Measurements from ENCODE around the gene RAB40A. TPM values are rescaled to one million over a fixed set of nuclear protein-coding genes. Genes with fewer than 3 reads are reported as not detected.

The RAB40A gene
- total and polyA plus RNA-seq, 10 donors, result 0.12 to 1.6 (median 0.68) TPM; not detected in 1

GRCh38 chrX:103529550-103529949 lies 10.3 kb upstream of the RAB40A start:
- 47 to 76% (median 64%) methylated on average over 3 of the region's 3 CpGs for WGBS, 5 donors
- no peak overlapping the region for H3K27ac ChIP-seq
- H3K4me3 ChIP-seq, result no peak overlapping the region
- H3K9me3 ChIP-seq, result no peaks in the 10 kb centered on the region
- H3K4me1 ChIP-seq, result peaks cover 0 to 11% (median 0%) of the 10 kb centered on the region in 6 donors
- DNase-seq, result no peak
- intact Hi-C loops (cut with DNase I; ENCODE audit: low total_unique reads), result no loop called here
- TF ChIP-seq POLR2AphosphoS5 (IDR thresholded peaks at IDR 0.05), result no peak
- TF ChIP-seq POLR2A (IDR thresholded peaks at IDR 0.05), result no peak
- no peak for TF ChIP-seq CTCF (IDR thresholded peaks at IDR 0.05 in 8 of 11, conservative IDR thresholded peaks at IDR 0.05 in 3 of 11)
- no peaks in the 10 kb centered on the region for H3K36me3 ChIP-seq
- H3K27me3 ChIP-seq (replicated peaks in 1 of 7), result peaks cover 0 to 7% (median 0%) of the 10 kb centered on the region in 7 donors

- intact Hi-C loops (cut with DNase I; ENCODE audit: low total_unique reads), result no loop called here
- no peak for DNase-seq
- Histone ChIP-seq H3K27ac (no peak overlapping the region), H3K36me3 (no peaks in the 10 kb centered on the region), H3K4me3 (no peak overlapping the region), H3K27me3 (replicated peaks in 1 of 7) (peaks cover 0 to 10% (median 0%) of the 10 kb centered on the region in 7 donors), H3K9me3 (no peaks in the 10 kb centered on the region), H3K4me1 (no peaks in the 10 kb centered on the region)
- no peak for TF ChIP-seq CTCF (IDR thresholded peaks at IDR 0.05 in 8 of 11, conservative IDR thresholded peaks at IDR 0.05 in 3 of 11)
- no peak for TF ChIP-seq POLR2AphosphoS5 (IDR thresholded peaks at IDR 0.05)
- TF ChIP-seq POLR2A (IDR thresholded peaks at IDR 0.05), result no peak
- 62 to 96% (median 74%) methylated on average over 2 of the region's 2 CpGs for WGBS, 5 donors
Measured at GRCh38 chrX:103524747-103525146, 5.5 kb upstream of the RAB40A start.

- 59 to 100% (median 93%) methylated on average over 2 of the region's 2 CpGs for WGBS, 5 donors
- no peak for DNase-seq
Measured at GRCh38 chrX:103523605-103524004, 4.3 kb upstream of the RAB40A start.

DNA sequence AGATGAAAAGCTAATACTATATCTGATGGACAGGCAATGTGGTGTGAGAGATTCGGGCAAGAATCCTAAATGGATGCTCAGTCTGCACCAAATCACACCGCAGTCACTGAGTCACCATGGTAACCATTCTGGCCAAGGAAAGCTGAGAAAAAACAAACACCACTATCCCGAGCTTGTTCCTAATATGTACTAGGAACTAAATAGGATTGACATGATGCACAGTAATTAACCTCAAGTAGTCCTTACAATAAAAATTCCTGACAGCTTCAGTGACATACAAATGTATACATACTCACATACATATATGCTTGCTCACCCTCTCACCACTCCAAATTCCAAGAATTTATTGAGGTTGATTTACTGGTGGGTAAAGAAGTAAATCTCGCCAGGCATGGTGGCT lies 1.1 kb upstream of the RAB40A start:
- 58 to 92% (median 76%) methylated on average over 4 of the region's 4 CpGs for WGBS, 5 donors
- no peak for DNase-seq
- TF ChIP-seq POLR2A (IDR thresholded peaks at IDR 0.05), result no peak
- no peak for TF ChIP-seq CTCF (IDR thresholded peaks at IDR 0.05 in 8 of 11, conservative IDR thresholded peaks at IDR 0.05 in 3 of 11)
- no peak for TF ChIP-seq POLR2AphosphoS5 (IDR thresholded peaks at IDR 0.05)
- H3K9me3 ChIP-seq, result no peaks in the 10 kb centered on the region
- intact Hi-C loops (cut with DNase I; ENCODE audit: low total_unique reads), result no loop called here
- no peak overlapping the region for H3K4me3 ChIP-seq
- no peak overlapping the region for H3K27ac ChIP-seq
- H3K4me1 ChIP-seq, result no peaks in the 10 kb centered on the region
- no peaks in the 10 kb centered on the region for H3K36me3 ChIP-seq
- peaks cover 0 to 16% (median 0%) of the 10 kb centered on the region in 7 donors for H3K27me3 ChIP-seq (replicated peaks in 1 of 7)

More at GRCh38 chrX:103523605-103524004, 4.3 kb upstream of the RAB40A start:
- H3K36me3 ChIP-seq, result no peaks in the 10 kb centered on the region
- H3K27ac ChIP-seq, result no peak overlapping the region
- TF ChIP-seq POLR2AphosphoS5 (IDR thresholded peaks at IDR 0.05), result no peak
- no peak for TF ChIP-seq CTCF (IDR thresholded peaks at IDR 0.05 in 8 of 11, conservative IDR thresholded peaks at IDR 0.05 in 3 of 11)
- TF ChIP-seq POLR2A (IDR thresholded peaks at IDR 0.05), result no peak
- no peak overlapping the region for H3K4me3 ChIP-seq
- no peaks in the 10 kb centered on the region for H3K4me1 ChIP-seq
- peaks cover 0 to 10% (median 0%) of the 10 kb centered on the region in 7 donors for H3K27me3 ChIP-seq (replicated peaks in 1 of 7)
- intact Hi-C loops (cut with DNase I; ENCODE audit: low total_unique reads), result no loop called here
- H3K9me3 ChIP-seq, result no peaks in the 10 kb centered on the region
